PC-3 (cell line): ENCODE results near the gene NELFE.
"Not testable (repeated sequence)": the region's sequence is repeated elsewhere in the genome, so short reads cannot be mapped to it uniquely, and the experiment has no call there.

Experiments used
- CTCF ChIP-seq: fragments of 300-600 bp; sonication (generic); conservative IDR thresholded peaks from 2 replicates; pipeline ENCODE4 v1.5.1; 2017; ENCODE audit warnings: antibody characterized with exemption, low read depth, mild to moderate bottlenecking, low read length
- EZH2 ChIP-seq: fragments of 300-600 bp; sonication (generic); IDR thresholded peaks from one replicate; pipeline ENCODE4 v1.6.1; 2017; ENCODE audit warnings: antibody characterized with exemption, mild to moderate bottlenecking, low read length; ENCODE audit not compliant: unreplicated experiment
- EZH2phosphoT487 ChIP-seq: fragments of 300-600 bp; sonication (generic); IDR thresholded peaks from 2 replicates; pipeline ENCODE4 v1.6.1; 2018; ENCODE audit warnings: mild to moderate bottlenecking, antibody characterized with exemption, low read length, borderline replicate concordance

GRCh38 chr6:31980195-31980876 lies 21.6 kb upstream of the NELFE start:
- not testable (repeated sequence) for TF ChIP-seq CTCF, EZH2phosphoT487, EZH2
